HG03460 (cell line): Measurements from ENCODE around the gene SDK1.

ENCODE experiments used
- ATAC-seq: cut with Tn5 transposase; IDR thresholded peaks from one replicate; pipeline ENCODE4 v1.9.1; 2021; ENCODE audit not compliant: unreplicated experiment

The SDK1 gene

GRCh38 chr7:4025694-4026615, 724.9 kb downstream of the SDK1 start:
- no peak for ATAC-seq

GRCh38 chr7:4026941-4027486, 726.0 kb downstream of the SDK1 start:
- no peak for ATAC-seq

- no peak for ATAC-seq
These were observed 727.2 kb downstream of the SDK1 start for GRCh38 chr7:4028221-4028620.

GRCh38 chr7:4029941-4030340, 728.9 kb downstream of the SDK1 start:
- no peak for ATAC-seq

- no peak for ATAC-seq
These were observed 729.4 kb downstream of the SDK1 start for GRCh38 chr7:4030346-4030950.

- ATAC-seq, result no peak
These were observed 732.9 kb downstream of the SDK1 start for GRCh38 chr7:4033996-4034395.

GRCh38 chr7:4037308-4037707, 736.3 kb downstream of the SDK1 start:
- no peak for ATAC-seq

- ATAC-seq, result no peak
These were observed 736.8 kb downstream of the SDK1 start for GRCh38 chr7:4037877-4038276.

GRCh38 chr7:4040109-4040928, 739.3 kb downstream of the SDK1 start:
- no peak for ATAC-seq

GRCh38 chr7:4042402-4043045, 741.5 kb downstream of the SDK1 start:
- ATAC-seq, result no peak

- no peak for ATAC-seq
These were observed 742.9 kb downstream of the SDK1 start for GRCh38 chr7:4043988-4044387.

- ATAC-seq, result no peak
These were observed 744.4 kb downstream of the SDK1 start for GRCh38 chr7:4045450-4045849.

- ATAC-seq, result no peak
These were observed 744.9 kb downstream of the SDK1 start for GRCh38 chr7:4045975-4046374.

- ATAC-seq, result no peak
These were observed 747.3 kb downstream of the SDK1 start for GRCh38 chr7:4048336-4048735.

GRCh38 chr7:4049202-4049601, 748.1 kb downstream of the SDK1 start:
- no peak for ATAC-seq

- ATAC-seq, result no peak
These were observed 749.1 kb downstream of the SDK1 start for GRCh38 chr7:4050126-4050660.

GRCh38 chr7:4051696-4052095, 750.6 kb downstream of the SDK1 start:
- ATAC-seq, result no peak

GRCh38 chr7:4052130-4052529, 751.1 kb downstream of the SDK1 start:
- ATAC-seq, result no peak

- ATAC-seq, result no peak
These were observed 753.1 kb downstream of the SDK1 start for GRCh38 chr7:4054158-4054557.

GRCh38 chr7:4056552-4057288, 755.7 kb downstream of the SDK1 start:
- no peak for ATAC-seq
